ENCODE measurements around the gene HCK.
A peak's percentile ranks its signal among the peaks of the same experiment; 100 is the strongest.

HCK gene

DNA sequence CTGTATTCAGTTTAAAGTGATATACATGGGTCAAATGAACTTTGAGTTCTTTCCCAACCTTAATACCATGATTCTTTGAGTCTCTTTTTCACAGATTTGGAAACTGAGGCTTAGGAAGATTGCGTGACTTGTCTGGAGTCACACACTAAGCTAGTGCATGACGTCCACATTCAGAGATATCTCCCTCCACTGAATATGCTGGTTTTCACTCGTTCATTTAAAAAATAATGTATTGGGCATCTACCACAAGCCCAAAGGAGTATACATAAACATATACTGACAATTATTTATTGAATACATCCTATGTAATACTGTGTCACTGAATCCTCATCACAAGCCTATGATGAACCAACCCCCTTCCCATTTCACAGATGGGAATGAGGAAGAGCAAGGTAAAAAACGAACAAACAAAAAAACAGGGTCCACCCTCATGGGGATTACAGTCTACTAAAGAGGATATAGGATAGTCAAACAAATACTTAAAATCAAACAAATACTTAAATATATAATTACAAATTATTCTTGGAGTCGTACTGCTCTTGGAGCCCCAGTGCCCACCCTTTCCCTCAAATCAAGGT is 56.9 kb downstream of the HCK start:
- in situ Hi-C loops (cut with HindIII; ENCODE audit: low sequenced_read_pairs): no loop called here
- TF ChIP-seq CTCF (IDR thresholded peaks at IDR 0.05; ENCODE audit: low read depth, low read length, missing control alignments): no peak
- no peak for DNase-seq (ENCODE audit: low read depth)
- H3K4me3 ChIP-seq (ENCODE audit: low read depth, low read length): peak overlapping the region; percentile 100

DNA sequence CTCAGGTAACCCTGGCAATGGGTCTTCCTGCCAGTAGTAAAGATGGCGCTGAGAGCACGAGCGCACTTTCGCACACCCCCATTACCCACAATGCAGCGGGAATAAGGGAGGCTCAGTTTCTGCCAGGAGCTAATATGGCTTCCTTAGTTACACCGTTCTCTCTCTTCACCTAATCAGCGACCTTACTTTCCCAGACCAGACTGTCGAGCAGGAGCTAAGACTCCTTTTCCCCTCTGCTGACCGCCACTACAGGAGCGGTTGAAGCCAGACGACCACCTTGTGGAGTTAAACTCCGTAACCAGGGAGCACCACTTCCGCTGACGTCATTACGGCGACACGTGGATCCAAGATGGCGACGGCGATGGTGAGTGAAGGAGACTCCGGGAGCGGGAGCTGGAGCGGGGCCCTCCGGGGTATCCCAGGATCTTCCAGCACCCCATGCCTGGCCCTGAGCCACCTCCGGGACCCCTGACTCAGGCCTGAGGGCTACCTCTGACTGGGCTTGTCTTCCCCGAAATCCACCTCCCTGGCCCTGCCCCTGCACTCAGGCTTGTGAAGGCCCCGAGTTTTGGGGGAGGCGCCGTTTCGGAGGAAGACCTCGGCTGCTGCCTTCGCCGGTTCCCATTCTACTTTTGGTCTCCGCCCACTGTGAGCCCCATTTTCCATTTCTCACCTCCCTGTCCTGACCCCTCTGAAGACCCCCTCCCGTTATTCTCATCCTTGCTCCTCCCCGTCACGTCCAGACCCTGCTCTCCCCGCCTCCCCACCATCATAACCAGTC is 57.5 kb downstream of the HCK start, which contains the start of gene TM9SF4:
Gene TM9SF4, plus strand, starts transcription at position 323 of the 781 bp plus-strand sequence. Its CDS starts 27 bp downstream, at position 350.
- in situ Hi-C loops (cut with HindIII; ENCODE audit: low sequenced_read_pairs): no loop called here
- peak; percentile 92 for DNase-seq (ENCODE audit: low read depth)
- H3K4me3 ChIP-seq (ENCODE audit: low read depth, low read length): peak within 1 kb of the TSS; percentile 100
- no peak for TF ChIP-seq CTCF (IDR thresholded peaks at IDR 0.05; ENCODE audit: low read depth, low read length, missing control alignments)

DNA sequence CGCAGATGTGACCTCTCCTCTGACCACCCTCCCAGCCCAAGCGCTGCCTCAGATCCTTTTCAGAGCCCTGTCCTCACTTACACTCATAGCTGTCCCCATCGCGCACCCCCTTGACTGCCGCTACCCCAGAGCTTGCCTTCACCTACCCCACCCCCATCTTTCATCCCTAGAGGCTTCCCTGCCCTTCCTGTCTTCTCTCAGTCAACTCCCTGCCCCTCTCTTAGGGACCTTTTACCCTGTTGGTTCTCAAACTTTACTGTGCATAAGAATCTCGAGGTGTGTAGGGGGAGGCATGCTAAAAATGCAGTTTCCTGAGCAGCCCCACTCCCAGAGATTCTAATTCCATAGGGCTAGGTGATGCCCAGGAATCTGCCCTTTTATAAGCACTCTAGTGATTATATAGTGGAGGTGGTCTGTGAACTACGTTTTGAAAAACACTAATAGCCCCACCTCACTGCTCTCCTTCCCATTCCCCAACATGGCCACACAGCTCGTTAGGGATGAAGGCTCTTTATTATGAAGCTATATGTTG is 58.2 kb downstream of the HCK start:
- in situ Hi-C loops (cut with HindIII; ENCODE audit: low sequenced_read_pairs): no loop called here
- no peak for TF ChIP-seq CTCF (IDR thresholded peaks at IDR 0.05; ENCODE audit: low read depth, low read length, missing control alignments)
- H3K4me3 ChIP-seq (ENCODE audit: low read depth, low read length): peak overlapping the region; percentile 100
- no peak for DNase-seq (ENCODE audit: low read depth)

DNA sequence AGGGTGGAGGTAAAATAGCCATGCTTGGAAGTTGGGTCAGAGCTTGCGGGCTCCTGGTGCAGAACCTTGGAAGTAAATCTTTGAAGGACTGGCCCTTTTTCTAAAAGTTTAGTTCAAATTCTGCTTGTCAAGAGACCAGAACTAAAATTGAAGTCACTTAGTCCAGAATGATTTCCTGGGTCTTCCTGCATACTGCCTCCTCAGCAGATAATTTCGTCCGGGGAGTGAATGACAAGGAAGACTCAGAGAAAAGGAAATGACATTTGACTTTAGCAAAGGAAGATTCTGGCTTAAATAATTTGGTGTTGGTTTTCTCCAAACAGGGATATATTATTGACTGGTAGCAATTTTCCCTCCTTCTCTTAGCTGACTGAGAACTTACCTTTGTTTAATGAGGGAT is 58.7 kb downstream of the HCK start:
- DNase-seq (ENCODE audit: low read depth): no peak
- no peak for TF ChIP-seq CTCF (IDR thresholded peaks at IDR 0.05; ENCODE audit: low read depth, low read length, missing control alignments)
- in situ Hi-C loops (cut with HindIII; ENCODE audit: low sequenced_read_pairs): no loop called here
- H3K4me3 ChIP-seq (ENCODE audit: low read depth, low read length): peak overlapping the region; percentile 100

DNA sequence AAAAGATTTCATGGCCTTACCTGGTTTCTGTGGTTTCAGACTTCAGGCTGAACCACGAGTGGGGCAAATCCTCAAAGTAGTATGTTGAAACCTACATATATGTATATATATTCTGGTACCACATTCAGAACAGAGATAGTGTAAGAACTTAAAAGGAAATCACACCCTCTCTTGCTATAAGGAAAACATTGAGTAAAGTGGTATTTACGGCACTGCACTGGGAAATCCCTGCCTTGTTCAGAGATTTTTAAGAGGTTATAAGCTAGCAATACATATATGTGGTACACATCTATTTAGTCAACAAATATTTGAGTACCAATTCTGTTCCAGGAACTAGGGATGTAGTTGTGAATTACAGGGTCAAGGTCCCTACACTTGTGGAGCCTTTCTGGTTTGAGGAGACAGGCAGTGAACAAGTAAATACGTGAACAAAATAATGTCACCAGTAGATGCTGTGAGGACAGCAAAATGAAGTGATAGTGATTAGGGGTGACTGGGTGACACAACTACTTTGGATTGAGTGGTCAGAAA is 59.2 kb downstream of the HCK start:
- H3K4me3 ChIP-seq (ENCODE audit: low read depth, low read length): no peak overlapping the region
- in situ Hi-C loops (cut with HindIII; ENCODE audit: low sequenced_read_pairs): no loop called here
- DNase-seq (ENCODE audit: low read depth): no peak
- TF ChIP-seq CTCF (IDR thresholded peaks at IDR 0.05; ENCODE audit: low read depth, low read length, missing control alignments): no peak

GRCh38 chr20:32111753-32112152 is 59.7 kb downstream of the HCK start:
- TF ChIP-seq CTCF (IDR thresholded peaks at IDR 0.05; ENCODE audit: low read depth, low read length, missing control alignments): no peak
- DNase-seq (ENCODE audit: low read depth): no peak
- in situ Hi-C loops (cut with HindIII; ENCODE audit: low sequenced_read_pairs): no loop called here
- H3K4me3 ChIP-seq (ENCODE audit: low read depth, low read length): no peak overlapping the region

All from astrocyte of the cerebellum (primary cell).